ENCODE results near the gene KCNIP1.

Gene KCNIP1

DNA sequence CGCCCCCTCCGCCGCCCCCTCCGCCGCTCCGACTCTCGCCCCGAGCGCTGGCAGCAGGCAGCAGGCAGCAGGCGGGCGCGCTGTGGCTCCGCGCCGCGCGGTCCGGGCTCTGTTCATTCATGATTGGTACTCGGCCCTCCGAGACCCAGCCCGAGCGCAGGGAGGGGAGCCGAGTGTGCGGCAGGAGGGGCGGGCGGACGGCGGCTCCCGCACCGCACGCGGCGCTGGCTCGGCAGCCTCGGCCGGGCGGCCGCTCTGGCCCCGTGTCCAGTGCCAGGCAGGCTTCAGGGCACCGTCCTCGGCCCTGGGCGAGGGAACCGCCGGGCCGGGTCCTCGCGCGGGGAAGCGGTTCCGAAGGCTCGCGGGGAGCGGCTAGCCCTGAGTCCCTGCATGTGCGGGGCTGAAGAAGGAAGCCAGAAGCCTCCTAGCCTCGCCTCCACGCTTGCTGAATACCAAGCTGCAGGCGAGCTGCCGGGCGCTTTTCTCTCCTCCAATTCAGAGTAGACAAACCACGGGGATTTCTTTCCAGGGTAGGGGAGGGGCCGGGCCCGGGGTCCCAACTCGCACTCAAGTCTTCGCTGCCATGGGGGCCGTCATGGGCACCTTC lies at the start of gene KCNIP1:
KCNIP1 (plus strand) TSS at position 31 of the 607 bp plus-strand sequence.
- in situ Hi-C loops (cut with MboI; ENCODE audit: low pct_unique_long_range_greater_than_20kb, low sequenced_read_pairs), result no loop called here
- DNase-seq, result no peak

DNA sequence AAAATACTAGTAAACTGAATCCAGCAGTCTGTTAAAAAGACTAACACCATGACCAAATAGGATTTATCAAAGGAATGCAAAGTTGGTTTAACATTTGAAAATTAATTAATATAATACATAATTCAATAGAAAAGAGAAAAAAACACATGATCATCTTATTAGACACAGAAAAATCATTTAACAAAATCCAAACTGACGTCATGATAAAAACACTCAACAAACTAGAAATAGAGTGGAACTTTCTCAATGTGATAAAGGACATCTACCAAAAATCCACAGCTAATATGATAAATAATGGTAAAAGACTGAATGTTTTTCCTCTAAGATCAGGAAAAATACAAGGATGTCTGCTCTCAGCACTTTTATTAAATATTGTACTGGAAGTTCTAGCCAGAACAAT lies 40.4 kb upstream of the KCNIP1 start:
- DNase-seq, result no peak
- in situ Hi-C loops (cut with MboI; ENCODE audit: low pct_unique_long_range_greater_than_20kb, low sequenced_read_pairs), result no loop called here

DNA sequence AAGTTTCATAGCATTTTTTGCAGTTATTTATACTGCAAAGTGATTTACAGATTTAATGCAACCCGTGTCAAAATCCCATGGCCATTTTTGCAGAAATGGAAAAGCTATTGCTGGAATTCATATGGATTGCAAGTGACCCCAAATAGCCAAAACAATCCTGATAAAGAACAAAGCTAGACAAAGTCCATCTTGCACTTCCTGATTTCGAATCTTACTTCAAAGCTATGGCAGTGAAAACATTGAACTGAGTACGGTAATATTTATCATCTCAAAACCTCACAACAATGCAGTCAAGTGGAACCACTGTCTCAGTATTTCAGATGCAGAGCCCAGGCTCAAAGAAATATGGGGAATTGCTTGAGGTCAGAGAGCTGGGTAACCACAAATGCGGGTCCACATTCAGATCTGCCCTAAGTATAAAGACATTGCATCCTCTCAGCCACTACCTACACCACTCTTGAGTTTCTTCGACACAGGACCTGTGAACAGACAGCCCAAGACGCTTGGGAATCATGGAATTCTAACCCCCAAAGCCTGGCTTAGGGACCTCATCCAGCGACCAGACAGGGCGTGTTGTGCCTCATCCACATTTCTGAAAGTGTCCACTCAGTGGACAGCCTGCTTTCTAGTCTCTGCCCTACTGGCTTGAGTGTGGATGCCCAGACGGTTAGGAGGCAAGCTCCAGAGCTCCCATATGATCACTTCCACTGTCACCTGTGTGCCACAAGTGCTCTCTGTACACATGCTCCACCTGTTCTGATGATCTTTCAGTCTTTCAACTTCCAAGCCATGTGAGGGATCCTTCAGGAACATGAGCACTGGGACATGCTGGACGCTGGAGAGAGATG lies 39.3 kb upstream of the KCNIP1 start:
- in situ Hi-C loops (cut with MboI; ENCODE audit: low pct_unique_long_range_greater_than_20kb, low sequenced_read_pairs), result no loop called here

DNA sequence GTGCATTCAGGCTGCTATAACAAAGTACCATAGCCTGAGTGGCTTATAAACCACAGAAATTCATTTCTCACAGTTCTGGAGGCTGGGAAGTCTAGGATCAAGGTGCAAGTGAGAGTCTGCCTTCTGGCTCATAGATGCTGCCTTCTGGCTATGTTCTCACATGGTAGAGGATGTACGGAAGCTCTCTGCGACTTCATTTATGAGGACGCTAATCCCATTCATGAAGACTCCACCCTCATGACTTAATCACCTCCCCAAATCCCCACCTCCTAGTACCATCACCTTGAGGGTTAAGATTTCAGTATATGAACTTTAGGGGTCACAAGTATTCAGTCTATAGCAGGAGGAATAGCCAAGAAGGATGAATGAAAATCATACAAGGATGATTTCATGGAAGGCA lies 37.3 kb upstream of the KCNIP1 start:
- in situ Hi-C loops (cut with MboI; ENCODE audit: low pct_unique_long_range_greater_than_20kb, low sequenced_read_pairs), result no loop called here
- DNase-seq, result no peak

More for the DNA sequence above, 39.3 kb upstream of the KCNIP1 start:
- DNase-seq, result no peak

DNA sequence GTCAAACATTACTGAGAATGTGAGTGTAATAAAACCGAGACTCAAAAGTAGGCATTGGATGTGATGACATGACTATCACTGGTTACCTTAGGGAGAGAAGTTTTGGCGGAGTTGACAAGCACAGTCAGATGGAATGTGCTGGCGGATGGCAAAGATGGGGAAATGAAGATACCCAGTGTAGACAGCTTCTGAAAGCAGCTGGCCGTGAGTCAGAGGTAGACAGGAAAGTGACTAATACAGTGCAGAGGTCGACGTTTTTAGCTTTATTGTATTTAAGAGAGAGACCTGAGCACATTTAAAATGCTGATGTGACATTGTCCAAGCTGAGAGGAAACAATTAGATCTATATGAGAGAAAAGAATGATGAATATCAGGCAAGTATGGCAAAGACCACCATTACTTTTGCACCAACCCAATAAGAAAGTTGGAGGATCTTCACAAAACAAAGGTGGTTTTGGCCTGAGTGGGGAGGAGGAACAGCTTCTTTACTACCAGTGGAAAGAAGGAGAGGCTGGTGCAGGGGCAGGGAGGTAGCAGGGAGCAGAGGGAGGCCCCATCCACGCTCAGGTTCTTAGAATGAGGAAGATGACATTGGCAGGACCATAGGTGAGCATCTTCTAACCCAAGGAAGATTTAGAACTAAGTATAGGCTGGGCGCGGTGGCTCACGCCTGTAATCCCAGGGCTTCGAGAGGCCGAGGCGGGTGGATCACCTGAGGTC lies 36.7 kb upstream of the KCNIP1 start:
- no peak for DNase-seq
- in situ Hi-C loops (cut with MboI; ENCODE audit: low pct_unique_long_range_greater_than_20kb, low sequenced_read_pairs), result no loop called here

DNA sequence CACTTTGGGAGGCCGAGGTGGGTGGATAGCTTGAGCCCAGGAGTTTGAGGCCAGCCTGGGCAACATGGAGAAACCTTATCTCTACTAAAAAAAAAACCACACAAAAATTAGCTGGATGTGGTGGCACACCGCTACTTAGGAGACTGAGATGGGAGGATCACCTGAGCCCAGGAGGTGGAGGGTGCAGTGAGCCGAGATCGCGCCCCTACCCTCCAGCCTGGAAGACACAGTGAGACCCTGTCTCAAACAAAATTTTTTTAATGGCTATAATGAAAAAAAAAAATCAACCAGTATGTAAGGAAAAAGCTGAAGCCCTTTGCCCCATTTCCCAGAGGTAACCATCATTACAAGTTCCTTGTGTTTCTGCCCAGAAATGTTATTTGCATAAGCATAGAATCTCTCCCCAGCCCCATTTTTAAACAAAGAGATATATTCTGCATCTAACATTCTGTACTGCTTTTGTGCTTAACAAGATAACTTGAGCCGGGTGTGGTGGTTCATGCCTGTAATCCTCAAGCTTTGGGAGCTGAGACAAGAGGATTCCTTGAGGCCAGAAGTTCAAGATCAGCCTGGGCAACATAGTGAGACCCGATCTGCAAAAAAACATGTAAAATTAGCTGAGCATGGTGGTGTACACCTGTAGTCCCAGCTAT lies 35.1 kb upstream of the KCNIP1 start:
- in situ Hi-C loops (cut with MboI; ENCODE audit: low pct_unique_long_range_greater_than_20kb, low sequenced_read_pairs), result no loop called here
- no peak for DNase-seq

DNA sequence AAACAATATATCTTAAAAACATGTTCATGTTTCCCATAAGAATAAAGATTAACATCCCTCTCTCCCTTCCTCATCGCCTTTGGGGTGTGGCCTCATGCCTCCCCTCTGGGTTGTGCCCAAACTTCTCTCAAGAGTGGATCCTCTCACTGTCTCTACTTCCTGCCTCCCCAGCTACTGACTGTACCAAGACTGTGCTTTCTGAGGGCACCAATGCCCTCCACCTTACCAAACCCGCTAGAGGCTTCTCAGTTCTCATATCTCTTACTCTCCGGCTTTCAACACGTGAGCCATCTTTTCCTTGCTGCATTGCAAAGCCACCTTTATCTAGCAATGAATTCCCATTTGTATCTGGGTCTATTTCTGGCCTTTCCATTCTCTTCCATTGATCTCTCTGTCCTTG lies 34.4 kb upstream of the KCNIP1 start:
- DNase-seq, result no peak
- in situ Hi-C loops (cut with MboI; ENCODE audit: low pct_unique_long_range_greater_than_20kb, low sequenced_read_pairs), result no loop called here

DNA sequence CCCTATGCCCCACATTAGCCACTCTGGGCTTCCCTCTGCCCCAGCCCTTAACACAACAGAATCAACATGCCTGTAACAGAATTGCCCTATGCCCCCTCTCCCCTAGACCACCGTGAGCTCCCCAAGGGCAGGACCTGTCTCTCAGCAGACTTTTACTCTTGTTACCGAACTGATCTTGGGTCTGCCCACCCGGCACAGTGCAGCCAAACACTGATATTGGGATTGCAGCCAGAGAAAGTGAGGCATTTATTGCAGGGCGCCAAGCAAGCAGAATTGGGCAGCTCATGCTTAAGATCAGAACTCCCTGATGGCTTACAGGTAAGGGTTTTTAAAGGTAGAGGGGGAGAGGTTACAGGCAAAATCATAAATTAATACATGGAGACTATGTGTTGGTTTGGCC lies 33.5 kb upstream of the KCNIP1 start:
- in situ Hi-C loops (cut with MboI; ENCODE audit: low pct_unique_long_range_greater_than_20kb, low sequenced_read_pairs), result no loop called here
- no peak for DNase-seq

DNA sequence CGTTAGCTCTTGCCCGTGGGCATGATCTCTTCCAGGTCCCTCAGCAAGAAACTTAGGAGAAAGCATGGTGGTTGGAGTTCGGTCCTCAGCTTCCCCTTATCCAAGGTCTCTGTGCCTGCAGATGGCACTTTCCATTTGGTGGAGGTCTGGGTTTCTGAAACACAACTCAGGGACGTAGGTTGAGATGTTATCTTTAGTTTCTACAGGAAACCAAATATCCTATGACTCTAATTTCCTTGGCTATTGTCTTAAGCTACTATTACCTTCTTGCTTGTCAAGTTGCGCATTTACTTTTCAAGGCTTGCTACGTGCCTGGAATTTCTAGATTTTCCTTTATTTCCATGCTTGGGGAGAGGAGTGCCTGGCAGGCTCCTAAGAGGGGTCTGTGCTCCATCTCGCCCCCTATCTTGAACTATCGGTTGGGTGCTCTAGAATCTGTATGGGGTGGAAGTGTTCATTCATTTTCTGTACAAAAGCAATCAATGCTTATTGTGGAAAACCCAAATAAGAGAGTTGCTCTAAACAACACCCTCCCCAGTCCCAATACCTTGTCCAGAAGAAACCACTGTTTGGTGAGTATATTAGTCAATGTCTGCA lies 32.9 kb upstream of the KCNIP1 start:
- in situ Hi-C loops (cut with MboI; ENCODE audit: low pct_unique_long_range_greater_than_20kb, low sequenced_read_pairs), result no loop called here
- DNase-seq, result no peak

DNA sequence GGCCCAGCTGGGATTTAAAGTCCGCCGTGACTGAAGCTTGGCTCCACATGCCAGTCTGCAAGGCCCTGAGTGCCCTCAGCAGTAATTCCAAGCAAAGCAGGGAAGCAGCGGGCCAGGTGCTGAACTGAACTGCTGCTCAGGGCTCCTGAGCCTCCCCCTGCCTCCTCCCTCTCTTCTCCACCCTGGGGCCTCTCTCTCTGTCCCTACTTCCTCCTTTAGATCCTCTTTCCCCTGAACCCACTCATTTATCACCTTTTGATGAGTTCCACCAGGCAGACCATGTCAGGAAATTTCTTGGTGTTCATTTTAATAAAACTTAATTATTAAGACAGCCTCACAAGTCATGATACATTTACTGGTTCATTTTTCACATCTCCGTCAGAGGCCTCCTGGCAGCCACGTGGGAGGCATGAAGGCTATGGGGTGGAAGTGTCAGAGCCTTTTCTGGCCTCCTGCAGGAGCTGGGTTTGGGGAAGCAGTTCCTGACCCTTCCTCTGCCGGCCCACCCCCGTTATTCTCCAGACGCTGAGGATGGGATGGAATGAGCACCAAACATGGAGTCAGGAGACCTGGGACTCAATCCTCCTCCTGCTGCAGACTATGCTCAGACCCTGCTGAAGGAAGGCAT lies 32.2 kb upstream of the KCNIP1 start:
- in situ Hi-C loops (cut with MboI; ENCODE audit: low pct_unique_long_range_greater_than_20kb, low sequenced_read_pairs), result no loop called here
- peak; percentile 65 for DNase-seq

DNA sequence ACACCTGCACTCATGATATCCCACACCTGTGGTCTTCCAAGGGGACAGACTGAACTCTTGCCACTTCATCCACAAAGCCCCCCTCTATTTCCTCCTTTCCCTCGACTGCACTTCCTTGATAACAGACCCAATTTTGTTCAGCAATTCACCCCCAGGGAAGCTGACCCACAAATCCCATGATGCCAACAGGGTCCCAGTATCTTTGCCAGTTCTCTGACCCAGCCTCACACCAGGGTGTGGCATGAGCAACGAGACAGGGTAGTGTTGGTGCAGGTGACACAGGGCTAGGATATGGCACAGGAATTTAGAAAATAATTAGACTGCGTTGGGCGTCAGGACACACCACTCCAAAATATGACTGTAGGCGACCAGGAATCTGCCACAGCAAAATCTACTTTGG lies 30.2 kb upstream of the KCNIP1 start:
- DNase-seq, result no peak
- in situ Hi-C loops (cut with MboI; ENCODE audit: low pct_unique_long_range_greater_than_20kb, low sequenced_read_pairs), result no loop called here

DNA sequence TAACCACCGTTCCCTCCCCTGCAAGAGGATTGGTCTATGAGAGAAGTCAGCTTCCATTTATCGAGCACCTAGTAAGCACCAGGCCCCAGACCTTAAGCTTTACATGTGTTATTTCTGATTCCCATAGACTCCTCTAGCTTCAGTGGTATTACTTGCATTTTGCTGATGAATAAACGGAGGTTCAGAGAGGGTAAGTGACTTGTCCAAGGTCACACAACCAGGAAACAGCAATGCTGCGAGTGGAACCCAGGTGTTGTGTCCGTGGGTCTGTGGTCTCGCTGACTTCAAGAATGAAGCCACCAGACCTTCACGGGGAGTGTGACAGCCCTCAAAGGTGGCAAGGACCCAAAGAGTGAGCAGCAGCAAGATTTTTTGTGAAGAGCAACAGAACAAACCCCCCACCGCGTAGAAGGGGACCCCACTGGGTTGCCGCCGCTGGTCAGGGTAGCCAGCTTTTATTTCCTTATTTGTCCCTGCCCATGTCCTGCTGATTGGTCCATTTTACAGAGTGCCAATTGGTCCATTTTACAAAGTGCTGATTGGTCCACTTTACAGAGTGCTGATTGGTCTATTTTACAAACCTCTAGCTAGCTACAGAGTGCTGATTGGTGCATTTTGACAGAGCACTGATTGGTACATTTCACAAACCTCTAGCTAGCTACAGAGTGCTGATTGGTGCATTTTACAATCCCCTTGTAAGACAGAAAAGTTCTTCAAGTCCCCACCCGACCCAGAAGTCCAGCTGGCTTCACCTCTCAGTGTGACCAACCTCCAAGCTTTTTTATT lies 29.1 kb upstream of the KCNIP1 start:
- in situ Hi-C loops (cut with MboI; ENCODE audit: low pct_unique_long_range_greater_than_20kb, low sequenced_read_pairs), result no loop called here
- DNase-seq, result no peak

DNA sequence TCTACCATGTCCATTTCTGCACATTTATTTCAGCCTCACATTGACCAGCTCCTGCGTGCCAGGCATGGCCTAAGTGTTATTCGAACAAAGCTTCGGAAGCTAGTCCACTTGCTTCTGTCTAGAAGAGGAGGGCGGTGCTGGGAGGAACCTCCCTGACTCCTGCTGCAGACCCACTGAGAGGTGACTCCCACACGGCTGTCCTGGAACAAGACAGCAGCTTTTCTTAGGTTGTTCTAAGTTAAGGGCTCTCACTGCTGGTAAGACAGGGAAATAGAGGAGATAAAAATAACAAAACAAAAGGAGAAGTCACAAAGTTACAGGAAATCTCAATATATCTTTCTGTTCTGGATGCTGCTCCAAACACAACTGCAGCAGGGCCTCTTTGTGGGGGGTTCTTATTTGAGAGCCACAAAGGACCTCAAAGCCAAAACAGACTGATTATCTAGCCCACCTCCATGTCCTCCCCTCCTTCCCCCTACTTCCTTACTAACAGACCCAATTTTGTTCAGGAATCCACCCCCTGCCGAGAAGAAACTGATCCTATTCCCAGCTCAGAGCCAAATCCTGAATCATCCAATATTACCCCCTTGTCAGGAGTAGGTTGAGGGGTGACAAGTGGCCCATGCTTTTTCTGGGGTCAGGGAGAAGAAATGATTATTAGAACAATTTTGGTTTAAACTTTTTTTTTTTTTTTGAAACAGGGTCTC lies 28.4 kb upstream of the KCNIP1 start:
- DNase-seq, result peak; percentile 87
- in situ Hi-C loops (cut with MboI; ENCODE audit: low pct_unique_long_range_greater_than_20kb, low sequenced_read_pairs), result no loop called here

DNA sequence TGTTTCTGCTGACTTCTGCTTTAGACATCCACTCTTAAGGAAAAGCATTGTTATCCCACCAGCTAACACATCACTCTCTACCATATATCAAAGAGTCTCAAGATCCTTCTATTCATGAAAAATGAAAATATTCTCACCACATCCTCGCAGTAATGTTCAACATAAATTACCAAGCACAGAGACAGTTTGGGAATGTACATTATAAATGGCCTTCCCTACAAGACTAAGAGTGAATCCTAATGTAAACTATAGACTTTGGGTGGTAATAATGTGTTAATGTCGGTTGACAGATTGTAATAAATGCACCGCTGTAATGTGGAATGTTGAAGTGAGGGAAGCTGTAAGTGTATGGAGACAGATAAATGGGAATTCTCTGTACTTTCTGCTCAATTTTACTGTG lies 27.1 kb upstream of the KCNIP1 start:
- no peak for DNase-seq
- in situ Hi-C loops (cut with MboI; ENCODE audit: low pct_unique_long_range_greater_than_20kb, low sequenced_read_pairs), result no loop called here

DNA sequence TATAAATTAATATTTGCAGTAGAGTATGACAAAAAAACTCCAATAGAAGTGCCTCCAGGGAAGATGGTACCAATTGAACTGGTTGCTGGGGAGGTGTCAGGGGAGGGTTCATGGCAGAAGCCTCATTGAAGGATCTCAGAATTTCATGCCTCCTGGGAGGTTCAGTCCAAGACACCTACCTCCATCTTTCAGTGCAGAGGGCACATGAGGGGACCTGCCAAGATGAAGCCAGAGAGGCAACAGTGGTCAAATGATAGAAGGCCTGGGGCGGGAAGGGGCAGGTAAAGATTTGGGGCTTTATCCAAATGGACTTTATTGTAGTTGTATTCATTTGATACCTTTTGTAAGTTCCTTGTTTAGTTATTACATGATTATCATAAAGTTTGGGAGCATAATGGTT lies 25.9 kb upstream of the KCNIP1 start:
- no peak for DNase-seq
- in situ Hi-C loops (cut with MboI; ENCODE audit: low pct_unique_long_range_greater_than_20kb, low sequenced_read_pairs), result no loop called here

DNA sequence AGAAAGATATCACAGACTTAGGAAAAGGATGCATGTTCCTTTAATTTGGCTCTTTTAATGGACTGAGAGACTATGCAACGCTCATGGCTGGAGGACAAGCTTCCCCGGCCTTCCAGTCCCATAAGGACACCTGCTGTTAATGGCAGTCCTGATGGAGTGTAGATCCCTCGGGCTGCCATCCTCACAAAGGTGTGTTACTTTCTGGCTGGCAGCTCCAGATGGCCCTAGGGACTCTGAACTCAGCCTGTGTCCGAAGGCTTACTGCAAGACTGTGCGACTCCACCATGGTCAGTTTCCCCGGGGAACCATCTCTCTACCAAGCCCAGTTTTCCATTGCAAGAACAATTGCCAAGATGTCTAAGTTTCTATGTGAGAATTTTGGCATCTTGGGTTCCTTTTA lies 25.5 kb upstream of the KCNIP1 start:
- in situ Hi-C loops (cut with MboI; ENCODE audit: low pct_unique_long_range_greater_than_20kb, low sequenced_read_pairs), result no loop called here
- DNase-seq, result no peak

DNA sequence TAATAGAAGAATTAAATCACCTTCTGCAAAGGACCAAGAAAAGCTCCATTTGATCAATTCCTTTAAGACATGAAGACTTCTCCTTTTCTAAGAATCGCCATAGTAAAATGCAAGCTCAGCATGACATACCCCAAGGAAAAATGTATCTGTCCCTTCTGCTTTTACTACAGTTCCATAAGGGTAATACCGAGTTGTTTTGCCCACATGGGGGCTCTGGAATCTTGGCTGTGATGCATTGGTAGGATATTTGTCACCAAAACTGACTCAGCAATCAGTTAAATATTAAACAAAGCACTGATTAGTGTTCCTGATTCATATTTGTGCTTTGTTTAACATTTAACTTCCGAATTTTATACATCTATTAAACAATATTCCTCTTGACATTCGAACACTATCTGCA lies 24.3 kb upstream of the KCNIP1 start:
- DNase-seq, result peak; percentile 17
- in situ Hi-C loops (cut with MboI; ENCODE audit: low pct_unique_long_range_greater_than_20kb, low sequenced_read_pairs), result no loop called here

DNA sequence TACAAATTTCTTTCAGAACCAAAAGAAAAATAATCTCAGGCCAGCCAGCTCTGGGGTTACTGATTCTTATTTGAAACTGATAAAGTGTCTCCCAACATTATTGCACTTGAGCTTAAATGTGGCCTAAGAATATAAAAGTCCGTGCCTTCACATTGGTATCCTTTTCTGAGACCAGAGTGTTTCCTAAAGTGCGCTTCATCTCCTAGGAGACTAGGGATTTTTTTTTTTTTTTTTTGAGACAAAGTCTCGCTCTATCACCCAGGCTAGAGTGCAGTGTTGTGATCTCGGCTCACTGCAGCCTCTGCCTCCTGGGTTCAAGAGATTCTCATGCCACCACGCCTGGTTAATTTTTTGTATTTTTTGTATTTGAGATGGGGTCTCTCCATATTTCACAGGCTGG lies 23.6 kb upstream of the KCNIP1 start:
- DNase-seq, result no peak
- in situ Hi-C loops (cut with MboI; ENCODE audit: low pct_unique_long_range_greater_than_20kb, low sequenced_read_pairs), result no loop called here
